HepG2 (cell line): Measurements from ENCODE around the gene NAV3.

Experiments used
- CEBPB ChIP-seq: IDR thresholded peaks from 2 replicates; pipeline ENCODE4 v1.6.1; 2011; ENCODE audit warnings: low read depth, low read length, improper control_type of control experiment, borderline replicate concordance
- MAX ChIP-seq: IDR thresholded peaks from 2 replicates; pipeline ENCODE4 v1.6.1; 2012; ENCODE audit warnings: inconsistent platforms
- MBNL3 ChIP-seq: fragments of 250-450 bp; sonication (Bioruptor Pico); conservative IDR thresholded peaks from 2 replicates; pipeline ENCODE4 v1.8.0; 2022; ENCODE audit warnings: mild to moderate bottlenecking, inconsistent platforms
- ZNF282 ChIP-seq: fragments of 450-650 bp; IDR thresholded peaks from 2 replicates; pipeline ENCODE4 v1.6.1; 2018; ENCODE audit not compliant: partially characterized antibody
- TF ChIP-seq, protein P1 (sequence below): sonication (generic); formaldehyde crosslinking; IDR thresholded peaks from 2 replicates; pipeline ENCODE4 v1.5.0; 2020; ENCODE audit warnings: mild to moderate bottlenecking, missing genetic modification reagents, moderate library complexity

- TF ChIP-seq ZNF282 (no peak), MAX (no peak), CEBPB (no peak), MBNL3 (no peak)
- TF ChIP-seq, protein P1, sequence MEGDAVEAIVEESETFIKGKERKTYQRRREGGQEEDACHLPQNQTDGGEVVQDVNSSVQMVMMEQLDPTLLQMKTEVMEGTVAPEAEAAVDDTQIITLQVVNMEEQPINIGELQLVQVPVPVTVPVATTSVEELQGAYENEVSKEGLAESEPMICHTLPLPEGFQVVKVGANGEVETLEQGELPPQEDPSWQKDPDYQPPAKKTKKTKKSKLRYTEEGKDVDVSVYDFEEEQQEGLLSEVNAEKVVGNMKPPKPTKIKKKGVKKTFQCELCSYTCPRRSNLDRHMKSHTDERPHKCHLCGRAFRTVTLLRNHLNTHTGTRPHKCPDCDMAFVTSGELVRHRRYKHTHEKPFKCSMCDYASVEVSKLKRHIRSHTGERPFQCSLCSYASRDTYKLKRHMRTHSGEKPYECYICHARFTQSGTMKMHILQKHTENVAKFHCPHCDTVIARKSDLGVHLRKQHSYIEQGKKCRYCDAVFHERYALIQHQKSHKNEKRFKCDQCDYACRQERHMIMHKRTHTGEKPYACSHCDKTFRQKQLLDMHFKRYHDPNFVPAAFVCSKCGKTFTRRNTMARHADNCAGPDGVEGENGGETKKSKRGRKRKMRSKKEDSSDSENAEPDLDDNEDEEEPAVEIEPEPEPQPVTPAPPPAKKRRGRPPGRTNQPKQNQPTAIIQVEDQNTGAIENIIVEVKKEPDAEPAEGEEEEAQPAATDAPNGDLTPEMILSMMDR = no peak
Observed at GRCh38 chr12:78088391-78088832, 257.7 kb downstream of the NAV3 start.
